IMR-90 (cell line): ENCODE results near the gene MYBPH.

ENCODE experiments used
- BHLHE40 ChIP-seq: fragments of 150-350 bp; IDR thresholded peaks from 2 replicates; pipeline ENCODE4 v1.6.1; 2016; ENCODE audit warnings: mild to moderate bottlenecking, low read depth, low read length
- FOS ChIP-seq: fragments of 150-350 bp; IDR thresholded peaks from 2 replicates; pipeline ENCODE4 v1.6.1; 2016; ENCODE audit warnings: low read depth, low read length
- MXI1 ChIP-seq: IDR thresholded peaks from 2 replicates; pipeline ENCODE4 v1.6.1; 2012; ENCODE audit warnings: low read depth, mild to moderate bottlenecking, low read length, moderate library complexity, borderline replicate concordance
- POLR2A ChIP-seq: IDR thresholded peaks from 2 replicates; pipeline ENCODE4 v1.6.1; 2012; ENCODE audit warnings: mild to moderate bottlenecking, low read depth, low read length
- RAD21 ChIP-seq: IDR thresholded peaks from 2 replicates; pipeline ENCODE4 v1.6.1; 2012; ENCODE audit warnings: low read length, improper control_type of control experiment
- RCOR1 ChIP-seq: IDR thresholded peaks from 2 replicates; pipeline ENCODE4 v1.6.1; 2012; ENCODE audit warnings: mild to moderate bottlenecking, low read length, improper control_type of control experiment; ENCODE audit not compliant: insufficient replicate concordance
- RFX5 ChIP-seq: IDR thresholded peaks from 2 replicates; pipeline ENCODE4 v1.8.0; 2012; ENCODE audit warnings: low read depth, mild to moderate bottlenecking, low read length, moderate library complexity
- SMC3 ChIP-seq: fragments of 150-350 bp; IDR thresholded peaks from 2 replicates; pipeline ENCODE4 v1.6.1; 2016; ENCODE audit warnings: low read depth, mild to moderate bottlenecking, antibody characterized with exemption, low read length, moderate library complexity
- TF ChIP-seq, protein P1 (sequence below): conservative IDR thresholded peaks from 2 replicates; pipeline ENCODE4 v1.5.1; 2012; ENCODE audit warnings: mild to moderate bottlenecking, low read depth, low read length, improper control_type of control experiment
- TF ChIP-seq, protein P2 (sequence below): fragments of 150-350 bp; IDR thresholded peaks from 2 replicates; pipeline ENCODE4 v1.6.1; 2017; ENCODE audit warnings: mild to moderate bottlenecking, antibody characterized with exemption, low read length, low read depth

DNA sequence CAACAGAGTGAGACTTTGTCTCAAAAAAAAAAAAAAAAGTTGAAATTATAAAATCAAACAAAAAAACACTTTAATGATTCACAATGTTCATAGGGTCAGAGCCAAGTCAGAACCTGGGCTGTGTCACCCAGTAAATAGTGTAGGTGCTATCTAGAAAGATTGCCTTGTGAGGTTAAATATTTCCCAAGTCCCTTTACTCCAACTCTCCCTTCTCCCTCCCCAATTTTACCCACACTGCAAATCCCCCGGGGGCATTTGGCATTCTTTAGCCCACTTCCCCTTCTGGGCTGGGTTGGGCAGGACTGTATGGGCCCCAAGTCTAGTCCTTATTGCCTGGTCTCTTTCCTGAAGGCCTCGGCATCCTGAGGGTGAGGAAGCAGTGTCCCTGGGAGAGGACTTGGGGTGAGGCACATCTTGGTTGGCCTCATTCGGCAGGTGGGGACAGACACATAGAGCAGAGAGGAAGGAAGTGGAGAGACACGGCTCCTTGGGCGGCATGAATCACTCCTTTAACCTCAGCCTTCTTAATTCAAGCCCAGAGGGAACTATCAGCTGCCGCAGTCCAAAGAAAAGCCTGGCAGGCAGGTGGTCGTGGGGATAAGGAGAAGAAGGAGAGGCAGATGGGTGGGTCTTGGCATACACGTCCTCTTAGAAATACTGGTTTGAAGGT lies 39.9 kb downstream of the MYBPH start:
- TF ChIP-seq, protein P1, sequence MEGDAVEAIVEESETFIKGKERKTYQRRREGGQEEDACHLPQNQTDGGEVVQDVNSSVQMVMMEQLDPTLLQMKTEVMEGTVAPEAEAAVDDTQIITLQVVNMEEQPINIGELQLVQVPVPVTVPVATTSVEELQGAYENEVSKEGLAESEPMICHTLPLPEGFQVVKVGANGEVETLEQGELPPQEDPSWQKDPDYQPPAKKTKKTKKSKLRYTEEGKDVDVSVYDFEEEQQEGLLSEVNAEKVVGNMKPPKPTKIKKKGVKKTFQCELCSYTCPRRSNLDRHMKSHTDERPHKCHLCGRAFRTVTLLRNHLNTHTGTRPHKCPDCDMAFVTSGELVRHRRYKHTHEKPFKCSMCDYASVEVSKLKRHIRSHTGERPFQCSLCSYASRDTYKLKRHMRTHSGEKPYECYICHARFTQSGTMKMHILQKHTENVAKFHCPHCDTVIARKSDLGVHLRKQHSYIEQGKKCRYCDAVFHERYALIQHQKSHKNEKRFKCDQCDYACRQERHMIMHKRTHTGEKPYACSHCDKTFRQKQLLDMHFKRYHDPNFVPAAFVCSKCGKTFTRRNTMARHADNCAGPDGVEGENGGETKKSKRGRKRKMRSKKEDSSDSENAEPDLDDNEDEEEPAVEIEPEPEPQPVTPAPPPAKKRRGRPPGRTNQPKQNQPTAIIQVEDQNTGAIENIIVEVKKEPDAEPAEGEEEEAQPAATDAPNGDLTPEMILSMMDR = no peak
- TF ChIP-seq BHLHE40 (no peak), POLR2A (no peak), RFX5 (no peak), FOS (no peak), SMC3 (no peak), RAD21 (no peak), MXI1 (no peak), RCOR1 (no peak)
- TF ChIP-seq, protein P2, sequence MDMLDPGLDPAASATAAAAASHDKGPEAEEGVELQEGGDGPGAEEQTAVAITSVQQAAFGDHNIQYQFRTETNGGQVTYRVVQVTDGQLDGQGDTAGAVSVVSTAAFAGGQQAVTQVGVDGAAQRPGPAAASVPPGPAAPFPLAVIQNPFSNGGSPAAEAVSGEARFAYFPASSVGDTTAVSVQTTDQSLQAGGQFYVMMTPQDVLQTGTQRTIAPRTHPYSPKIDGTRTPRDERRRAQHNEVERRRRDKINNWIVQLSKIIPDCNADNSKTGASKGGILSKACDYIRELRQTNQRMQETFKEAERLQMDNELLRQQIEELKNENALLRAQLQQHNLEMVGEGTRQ = no peak
